BE2C (cell line): ENCODE measurements around the gene TMEM63B.

Experiments used
- DNase-seq: peaks from one replicate; pipeline ENCODE4 v3.0.0-alpha.2; 2020
- H3K27me3 ChIP-seq: fragments of 250-450 bp; sonication (Bioruptor Pico); 2 replicates; pipeline ENCODE4 v1.5.1; 2020; ENCODE audit warnings: mild to moderate bottlenecking
- H3K36me3 ChIP-seq: fragments of 250-450 bp; sonication (Bioruptor Pico); 2 replicates; pipeline ENCODE4 v1.5.1; 2020; ENCODE audit warnings: mild to moderate bottlenecking
- H3K4me1 ChIP-seq: fragments of 250-450 bp; sonication (Bioruptor Pico); 2 replicates; pipeline ENCODE4 v1.5.1; 2020
- H3K4me3 ChIP-seq: 2 replicates; pipeline ENCODE4 v1.5.1; 2011; ENCODE audit warnings: low read depth, low read length
- H3K9me3 ChIP-seq: fragments of 250-450 bp; sonication (Bioruptor Pico); 2 replicates; pipeline ENCODE4 v1.5.1; 2020
- CTCF ChIP-seq: IDR thresholded peaks from 2 replicates; pipeline ENCODE4 v1.5.1; 2012; ENCODE audit warnings: mild to moderate bottlenecking, low read depth, low read length

TMEM63B gene

GRCh38 chr6:44145839-44146238 lies 18.5 kb downstream of the TMEM63B start:
- no peaks in the 10 kb centered on the region for H3K9me3 ChIP-seq
- no peak overlapping the region for H3K4me3 ChIP-seq
- no peaks in the 10 kb centered on the region; the same call in 1 of the 2 replicates for H3K36me3 ChIP-seq
- no peak for TF ChIP-seq CTCF
- no peak for DNase-seq
- H3K27me3 ChIP-seq, result no peaks in the 10 kb centered on the region
- no peaks in the 10 kb centered on the region for H3K4me1 ChIP-seq

GRCh38 chr6:44146685-44147084 lies 19.3 kb downstream of the TMEM63B start:
- H3K4me3 ChIP-seq, result no peak overlapping the region
- no peaks in the 10 kb centered on the region; the same call in 1 of the 2 replicates for H3K4me1 ChIP-seq
- H3K27me3 ChIP-seq, result no peaks in the 10 kb centered on the region
- H3K36me3 ChIP-seq, result no peaks in the 10 kb centered on the region; the same call in 1 of the 2 replicates
- H3K9me3 ChIP-seq, result no peaks in the 10 kb centered on the region
- TF ChIP-seq CTCF, result no peak
- DNase-seq, result no peak

GRCh38 chr6:44147256-44147655 lies 19.9 kb downstream of the TMEM63B start:
- Histone ChIP-seq H3K4me1 (no peaks in the 10 kb centered on the region; the same call in 1 of the 2 replicates), H3K36me3 (no peaks in the 10 kb centered on the region; the same call in 1 of the 2 replicates), H3K27me3 (no peaks in the 10 kb centered on the region), H3K9me3 (no peaks in the 10 kb centered on the region), H3K4me3 (no peak overlapping the region)
- no peak for DNase-seq
- TF ChIP-seq CTCF, result no peak

- DNase-seq, result no peak
- Histone ChIP-seq H3K27me3 (no peaks in the 10 kb centered on the region), H3K4me3 (no peak overlapping the region), H3K36me3 (no peaks in the 10 kb centered on the region; the same call in 1 of the 2 replicates), H3K4me1 (no peaks in the 10 kb centered on the region; the same call in 1 of the 2 replicates), H3K9me3 (no peaks in the 10 kb centered on the region)
- TF ChIP-seq CTCF, result no peak
Observed at GRCh38 chr6:44148306-44148705, 21.0 kb downstream of the TMEM63B start.

GRCh38 chr6:44149369-44150012 lies 22.1 kb downstream of the TMEM63B start:
- H3K27me3 ChIP-seq, result no peaks in the 10 kb centered on the region
- no peaks in the 10 kb centered on the region; the same call in 1 of the 2 replicates for H3K36me3 ChIP-seq

More at GRCh38 chr6:44149369-44150012, 22.1 kb downstream of the TMEM63B start:
- Histone ChIP-seq H3K4me3 (no peak overlapping the region), H3K9me3 (no peaks in the 10 kb centered on the region), H3K4me1 (no peaks in the 10 kb centered on the region; the same call in 1 of the 2 replicates)
- TF ChIP-seq CTCF, result no peak
- no peak for DNase-seq
